Esophagus muscularis mucosa (tissue), 3 donors: ENCODE measurements around the gene PIP5K1A.

ENCODE experiments used
- CTCF ChIP-seq, 3 experiments: fragments of 200-600 bp in 2 of 3; fragments of 450-650 bp in 1 of 3; sonication (generic) in 2 of 3; IDR thresholded peaks; one replicate each; pipeline ENCODE4 v1.5.1; 2017 to 2019; ENCODE audit warnings: antibody characterized with exemption in 3 of 3, mild to moderate bottlenecking in 2 of 3, moderate library complexity in 1 of 3
- POLR2AphosphoS5 ChIP-seq, 2 donors: sonication (generic); formaldehyde crosslinking; IDR thresholded peaks; one replicate each; pipeline ENCODE4 v1.6.1; 2017; ENCODE audit warnings: antibody characterized with exemption in 2 of 2

- no peak for TF ChIP-seq CTCF (IDR thresholded peaks at IDR 0.05)
- TF ChIP-seq POLR2AphosphoS5 (IDR thresholded peaks at IDR 0.05) = no peak
Measured at GRCh38 chr1:151246786-151247185, 48.4 kb downstream of the PIP5K1A start.
